ENCODE data around the gene ERCC2. TPM values are rescaled to one million over a fixed set of nuclear protein-coding genes. Genes with fewer than 3 reads are reported as not detected.

The ERCC2 gene
- total RNA-seq, 3 donors from 2014 or later = 6.4 to 11.5 (median 9.5) TPM

GRCh38 chr19:45305007-45305406, 65.4 kb downstream of the ERCC2 start:
- H3K36me3 ChIP-seq = no peaks in the 10 kb centered on the region
- H3K27ac ChIP-seq = no peak overlapping the region
- no peaks in the 10 kb centered on the region for H3K27me3 ChIP-seq
- TF ChIP-seq POLR2A (IDR thresholded peaks at IDR 0.05) = no peak
- TF ChIP-seq CTCF (IDR thresholded peaks at IDR 0.05) = no peak
- TF ChIP-seq POLR2AphosphoS5 (IDR thresholded peaks at IDR 0.05) = no peak
- DNase-seq (ENCODE audit: low spot score in 2 of 2) = no peak
- intact Hi-C loops (cut with DNase I; ENCODE audit: low total_unique reads) = no loop called here
- no peak overlapping the region for H3K4me3 ChIP-seq
- no peaks in the 10 kb centered on the region for H3K4me1 ChIP-seq
- no peaks in the 10 kb centered on the region for H3K9me3 ChIP-seq

DNA sequence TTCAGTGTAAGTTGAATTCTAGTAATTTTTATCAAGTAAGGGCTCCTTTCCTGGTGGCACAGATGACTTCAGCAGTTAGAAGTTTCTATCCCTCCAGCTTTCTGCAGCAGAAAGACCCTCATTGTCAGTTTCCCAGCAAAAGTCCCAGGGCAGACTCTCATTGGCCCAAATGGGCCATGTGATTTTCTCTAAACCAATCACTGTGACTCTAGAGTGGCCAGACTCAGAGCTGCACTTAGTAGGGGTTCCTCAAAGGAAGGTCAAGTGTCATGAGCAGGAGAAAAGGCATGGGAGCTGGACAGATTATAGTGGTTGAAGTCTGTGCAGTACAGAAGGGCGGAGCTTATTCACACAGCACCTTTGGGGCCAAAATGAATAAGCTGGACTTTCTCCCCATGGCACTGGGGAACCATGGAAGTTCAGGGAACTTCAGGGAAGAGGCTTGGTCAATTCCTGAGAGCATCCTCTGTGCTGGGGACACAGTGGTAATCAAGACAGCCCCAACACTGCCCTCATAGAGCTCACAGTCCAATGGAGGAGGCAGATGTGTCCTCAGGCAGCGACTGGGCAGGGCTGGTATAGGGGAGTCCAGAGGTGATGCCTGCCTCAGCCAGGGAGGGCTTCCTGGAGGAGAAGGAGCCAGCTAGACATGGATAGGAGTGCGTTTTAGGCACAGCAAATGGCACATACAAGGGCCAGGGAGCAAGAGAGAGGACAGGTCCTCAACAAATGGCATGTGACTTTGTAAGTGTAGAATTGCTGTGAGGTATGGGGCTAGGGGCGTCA, 66.0 kb downstream of the ERCC2 start:
- no peaks in the 10 kb centered on the region for H3K27me3 ChIP-seq
- H3K9me3 ChIP-seq = no peaks in the 10 kb centered on the region
- peaks cover 2% of the 10 kb centered on the region for H3K36me3 ChIP-seq
- H3K4me1 ChIP-seq = no peaks in the 10 kb centered on the region
- intact Hi-C loops (cut with DNase I; ENCODE audit: low total_unique reads) = loop anchor here (5.0 kb wide), 1 partner anchor 277 kb away; no protein-coding TSS in a partner anchor
- DNase-seq (ENCODE audit: low spot score in 2 of 2) = no peak
- no peak overlapping the region for H3K4me3 ChIP-seq
- no peak overlapping the region for H3K27ac ChIP-seq
- TF ChIP-seq POLR2A (IDR thresholded peaks at IDR 0.05) (no peak), POLR2AphosphoS5 (IDR thresholded peaks at IDR 0.05) (no peak), CTCF (IDR thresholded peaks at IDR 0.05) (no peak)

GRCh38 chr19:45303269-45304060, 66.9 kb downstream of the ERCC2 start:
- Histone ChIP-seq H3K36me3 (peaks cover 4% of the 10 kb centered on the region), H3K4me3 (no peak overlapping the region), H3K9me3 (no peaks in the 10 kb centered on the region), H3K4me1 (no peaks in the 10 kb centered on the region), H3K27ac (no peak overlapping the region), H3K27me3 (no peaks in the 10 kb centered on the region)
- intact Hi-C loops (cut with DNase I; ENCODE audit: low total_unique reads) = loop anchor here (5.0 kb wide), 1 partner anchor 276 kb away; no protein-coding TSS in a partner anchor
- TF ChIP-seq POLR2AphosphoS5 (IDR thresholded peaks at IDR 0.05) (no peak), CTCF (IDR thresholded peaks at IDR 0.05) (no peak), POLR2A (IDR thresholded peaks at IDR 0.05) (no peak)
- DNase-seq (ENCODE audit: low spot score in 2 of 2) = no peak

DNA sequence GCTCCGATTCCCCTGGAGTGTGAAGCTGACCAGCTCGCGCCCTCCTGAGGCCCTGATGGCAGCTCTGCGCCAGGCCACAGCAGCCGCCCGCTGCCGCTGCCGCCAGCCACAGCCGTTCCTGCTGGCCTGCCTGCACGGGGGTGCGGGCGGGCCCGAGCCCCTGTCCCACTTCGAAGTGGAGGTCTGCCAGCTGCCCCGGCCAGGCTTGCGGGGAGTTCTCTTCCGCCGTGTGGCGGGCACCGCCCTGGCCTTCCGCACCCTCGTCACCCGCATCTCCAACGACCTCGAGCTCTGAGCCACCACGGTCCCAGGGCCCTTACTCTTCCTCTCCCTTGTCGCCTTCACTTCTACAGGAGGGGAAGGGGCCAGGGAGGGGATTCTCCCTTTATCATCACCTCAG, 68.0 kb downstream of the ERCC2 start:
- intact Hi-C loops (cut with DNase I; ENCODE audit: low total_unique reads) = loop anchor here (5.0 kb wide), 1 partner anchor 275 kb away; no protein-coding TSS in a partner anchor
- no peak for DNase-seq (ENCODE audit: low spot score in 2 of 2)
- H3K27me3 ChIP-seq = no peaks in the 10 kb centered on the region
- H3K4me3 ChIP-seq = no peak overlapping the region
- H3K36me3 ChIP-seq = peaks cover 4% of the 10 kb centered on the region
- no peak overlapping the region for H3K27ac ChIP-seq
- TF ChIP-seq POLR2A (IDR thresholded peaks at IDR 0.05) = no peak
- no peak for TF ChIP-seq CTCF (IDR thresholded peaks at IDR 0.05)
- TF ChIP-seq POLR2AphosphoS5 (IDR thresholded peaks at IDR 0.05) = no peak
- no peaks in the 10 kb centered on the region for H3K4me1 ChIP-seq
- no peaks in the 10 kb centered on the region for H3K9me3 ChIP-seq

Other genes starting within 250 kb of the ERCC2 start
- 1 to 10 TPM in 2 of 3 donors, under 1 TPM in 1; 0.16 to 1.3 (median 1.0) TPM for gene NKPD1, start 209.6 kb downstream of the ERCC2 start, total RNA-seq
- gene TRAPPC6A, start 192.3 kb downstream of the ERCC2 start, total RNA-seq = 10 to 100 TPM; 29.5 to 54.4 (median 34.7) TPM
- 10 to 100 TPM; 10.2 to 13.0 (median 10.6) TPM for gene BLOC1S3, start 191.8 kb downstream of the ERCC2 start, total RNA-seq
- gene EXOC3L2, start 125.2 kb downstream of the ERCC2 start, total RNA-seq = 1 to 10 TPM in 1 of 3 donors, under 1 TPM in 2; 0.44 to 2.3 (median 0.64) TPM
- 10 to 100 TPM; 11.0 to 20.0 (median 19.2) TPM for gene MARK4, start 119.3 kb downstream of the ERCC2 start, total RNA-seq
- gene CKM, start 47.7 kb downstream of the ERCC2 start, total RNA-seq = not detected
- 10 to 100 TPM in 1 of 3 donors, 1 to 10 TPM in 1, not detected in 1; 5.6 to 13.5 TPM for gene KLC3, start 29.8 kb downstream of the ERCC2 start, total RNA-seq
- 10 to 100 TPM in 2 of 3 donors, 1 to 10 TPM in 1; 3.4 to 45.1 (median 34.7) TPM for gene PPP1R13L, start 34.5 kb upstream of the ERCC2 start, total RNA-seq
- gene POLR1G, start 36.1 kb upstream of the ERCC2 start, total RNA-seq = 1 to 10 TPM; 2.6 to 6.9 (median 5.3) TPM
- 10 to 100 TPM; 89.9 to 96.7 (median 91.2) TPM for gene ERCC1, start 53.3 kb upstream of the ERCC2 start, total RNA-seq
- gene FOSB, start 97.4 kb upstream of the ERCC2 start, total RNA-seq = 100 to 1,000 TPM in 1 of 3 donors, 10 to 100 TPM in 2; 29.8 to 109 (median 38.4) TPM
- 10 to 100 TPM in 1 of 3 donors, 1 to 10 TPM in 2; 5.9 to 15.1 (median 7.2) TPM for gene RTN2, start 126.5 kb upstream of the ERCC2 start, total RNA-seq
- gene PPM1N, start 127.9 kb upstream of the ERCC2 start, total RNA-seq = 1 to 10 TPM; 1.8 to 2.5 (median 2.3) TPM
- gene VASP, start 136.9 kb upstream of the ERCC2 start, total RNA-seq = 10 to 100 TPM; 31.8 to 61.6 (median 52.2) TPM
- gene OPA3, start 214.2 kb upstream of the ERCC2 start, total RNA-seq = 10 to 100 TPM in 1 of 3 donors, 1 to 10 TPM in 2; 6.6 to 11.4 (median 7.2) TPM
- gene GPR4, start 231.6 kb upstream of the ERCC2 start, total RNA-seq = 1 to 10 TPM; 1.1 to 8.8 (median 1.2) TPM